ENCODE data around the gene GRIK1. TPM values are rescaled to one million over a fixed set of nuclear protein-coding genes. Genes with fewer than 3 reads are reported as not detected.

Gene GRIK1
- total RNA-seq, 1 experiment from 2014 or later, result 0.09 TPM

- H3K27ac Mint-ChIP-seq, result no peak overlapping the region
Measured at GRCh38 chr21:29825936-29826335, 113.9 kb downstream of the GRIK1 start.

GRCh38 chr21:29825345-29825744, 114.5 kb downstream of the GRIK1 start:
- no peak overlapping the region for H3K27ac Mint-ChIP-seq
- ATAC-seq (no peak), DNase-seq (ENCODE audit: low spot score) (no peak)
- ChIA-PET POLR2A (no interaction called here), CTCF (no interaction called here)
- no peaks in the 10 kb centered on the region for H3K4me1 Mint-ChIP-seq
- H3K36me3 Mint-ChIP-seq, result peaks cover 6% of the 10 kb centered on the region
- no peaks in the 10 kb centered on the region for H3K27me3 Mint-ChIP-seq (ENCODE audit: low read depth)
- TF ChIP-seq PRRX2 (CRISPR knock-in tag; IDR thresholded peaks at IDR 0.05), result no peak
- TF ChIP-seq ZSCAN18 (CRISPR knock-in tag; IDR thresholded peaks at IDR 0.05), result no peak
- TF ChIP-seq FOXJ3 (CRISPR knock-in tag; IDR thresholded peaks at IDR 0.05; ENCODE audit: borderline replicate concordance), result no peak
- TF ChIP-seq FOXK1 (CRISPR knock-in tag; IDR thresholded peaks at IDR 0.05), result no peak
- TF ChIP-seq IRF2 (CRISPR knock-in tag; IDR thresholded peaks at IDR 0.05; ENCODE audit: borderline replicate concordance, low read depth), result no peak
- peaks cover 19% of the 10 kb centered on the region for H3K9me3 Mint-ChIP-seq
- no peak overlapping the region for H3K4me3 Mint-ChIP-seq

More at GRCh38 chr21:29825936-29826335, 113.9 kb downstream of the GRIK1 start:
- Mint-ChIP-seq H3K4me3 (no peak overlapping the region), H3K36me3 (peaks cover 6% of the 10 kb centered on the region), H3K27me3 (ENCODE audit: low read depth) (no peaks in the 10 kb centered on the region), H3K9me3 (peaks cover 24% of the 10 kb centered on the region), H3K4me1 (no peaks in the 10 kb centered on the region)
- CTCF ChIA-PET, result no interaction called here
- TF ChIP-seq ZNF317 (CRISPR knock-in tag; IDR thresholded peaks at IDR 0.05; ENCODE audit: borderline replicate concordance, low read depth) (no peak), TCF7 (CRISPR knock-in tag; IDR thresholded peaks at IDR 0.05; ENCODE audit: low read depth) (no peak), MXD4 (CRISPR knock-in tag; IDR thresholded peaks at IDR 0.05; ENCODE audit: borderline replicate concordance) (no peak), NFYB (CRISPR knock-in tag; conservative IDR thresholded peaks at IDR 0.05; ENCODE audit: low read depth) (no peak), NR2C2 (CRISPR knock-in tag; IDR thresholded peaks at IDR 0.05) (no peak), ATF2 (CRISPR knock-in tag; IDR thresholded peaks at IDR 0.05; ENCODE audit: borderline replicate concordance, low read depth) (no peak), ETV6 (CRISPR knock-in tag; IDR thresholded peaks at IDR 0.05) (no peak), SOX15 (CRISPR knock-in tag; IDR thresholded peaks at IDR 0.05) (no peak), RELA (CRISPR knock-in tag; IDR thresholded peaks at IDR 0.05; ENCODE audit: borderline replicate concordance) (no peak), JUN (CRISPR knock-in tag; IDR thresholded peaks at IDR 0.05) (no peak), JAZF1 (CRISPR knock-in tag; IDR thresholded peaks at IDR 0.05) (no peak), ELF4 (CRISPR knock-in tag; IDR thresholded peaks at IDR 0.05; ENCODE audit: low read depth) (no peak), ZNF396 (CRISPR knock-in tag; IDR thresholded peaks at IDR 0.05; ENCODE audit: borderline replicate concordance) (no peak)
- DNase-seq (ENCODE audit: low spot score) (no peak), ATAC-seq (no peak)
- POLR2A ChIA-PET, result no interaction called here

- POLR2A ChIA-PET, result no interaction called here
- Mint-ChIP-seq H3K27me3 (ENCODE audit: low read depth) (no peaks in the 10 kb centered on the region), H3K4me3 (no peak overlapping the region), H3K9me3 (no peaks in the 10 kb centered on the region), H3K27ac (no peak overlapping the region), H3K4me1 (peaks cover 15% of the 10 kb centered on the region), H3K36me3 (no peaks in the 10 kb centered on the region)
- no peak for ATAC-seq
- no peak for DNase-seq (ENCODE audit: low spot score)
- CTCF ChIA-PET, result no interaction called here
- TF ChIP-seq SOX15 (CRISPR knock-in tag; IDR thresholded peaks at IDR 0.05), result no peak
- no peak for TF ChIP-seq ZBTB21 (CRISPR knock-in tag; IDR thresholded peaks at IDR 0.05; ENCODE audit: borderline replicate concordance)
- TF ChIP-seq MLX (CRISPR knock-in tag; IDR thresholded peaks at IDR 0.05), result no peak
- TF ChIP-seq PRRX2 (CRISPR knock-in tag; IDR thresholded peaks at IDR 0.05), result no peak
- TF ChIP-seq ZNF121 (CRISPR knock-in tag; IDR thresholded peaks at IDR 0.05), result no peak
- no peak for TF ChIP-seq PREB (CRISPR knock-in tag; IDR thresholded peaks at IDR 0.05; ENCODE audit: borderline replicate concordance)
- no peak for TF ChIP-seq PRDM15 (CRISPR knock-in tag; IDR thresholded peaks at IDR 0.05)
- TF ChIP-seq IRF2 (CRISPR knock-in tag; IDR thresholded peaks at IDR 0.05; ENCODE audit: borderline replicate concordance, low read depth), result no peak
Measured at GRCh38 chr21:29822064-29822463, 117.7 kb downstream of the GRIK1 start.
